GM18505 (cell line): ENCODE data around the gene FOXJ3.

Source experiments
- ATAC-seq: cut with Tn5 transposase; IDR thresholded peaks from one replicate; pipeline ENCODE4 v1.9.1; 2021; ENCODE audit not compliant: unreplicated experiment
- POLR2A ChIP-seq: IDR thresholded peaks from 4 replicates; pipeline ENCODE4 v1.6.1; 2011; ENCODE audit warnings: borderline replicate concordance; ENCODE audit not compliant: insufficient read depth, insufficient read length; ENCODE audit errors: extremely low read depth

FOXJ3 gene

DNA sequence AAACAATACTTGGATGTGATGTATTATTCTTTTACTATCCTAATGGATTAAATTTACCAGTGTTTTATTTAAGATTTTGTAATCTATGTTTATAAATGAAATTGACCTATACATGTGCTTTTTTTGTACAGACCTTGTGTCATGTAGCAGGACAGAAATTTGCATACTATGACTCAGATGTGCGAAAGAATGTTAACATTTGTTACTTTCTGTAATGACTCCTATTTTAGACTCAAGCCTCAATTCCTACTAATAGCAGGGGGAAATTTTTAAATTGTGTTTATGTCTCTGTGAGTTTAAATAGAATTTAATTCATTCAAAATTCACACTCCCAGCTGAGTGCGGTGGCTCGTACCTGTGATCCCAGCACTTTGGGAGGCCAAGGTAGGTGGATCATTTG is 23.8 kb upstream of the FOXJ3 start:
- no peak for ATAC-seq
- no peak for TF ChIP-seq POLR2A

DNA sequence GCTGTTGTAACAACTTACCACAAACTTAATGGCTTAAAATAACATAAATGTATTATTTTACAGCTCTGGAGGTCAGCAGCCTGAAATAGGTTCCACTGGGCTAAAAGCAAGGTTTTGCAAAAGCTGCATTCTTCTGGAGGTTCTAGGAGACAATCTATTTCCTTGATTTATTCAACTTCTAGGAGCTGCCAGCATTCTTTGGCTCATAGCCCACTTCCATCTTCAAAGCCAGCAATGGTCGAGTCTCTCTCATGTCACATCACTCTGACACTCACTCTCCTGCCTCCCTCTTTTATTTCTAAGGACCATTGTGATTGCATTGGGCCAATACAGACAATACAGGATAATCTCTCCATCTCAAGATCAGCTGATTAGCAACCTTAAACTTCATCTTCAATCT is 15.1 kb upstream of the FOXJ3 start:
- ATAC-seq = no peak
- no peak for TF ChIP-seq POLR2A

DNA sequence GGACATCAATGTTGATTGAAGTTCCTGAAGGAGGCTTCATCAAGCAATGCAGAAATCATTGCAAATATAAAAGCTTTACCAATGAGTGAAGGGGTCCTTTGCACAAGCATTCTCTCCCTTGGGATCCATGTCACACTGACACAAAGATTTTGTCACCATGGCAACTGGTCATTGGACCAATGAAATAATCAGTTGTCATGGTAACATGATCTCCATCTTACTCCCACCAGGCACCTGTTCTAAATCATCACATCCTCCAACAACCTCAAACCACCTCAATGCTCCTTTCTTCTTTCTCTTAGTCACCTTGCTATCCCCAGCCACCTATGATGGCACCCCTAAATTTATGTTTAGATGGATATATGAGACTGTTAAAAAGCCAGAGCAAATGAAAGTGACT is 13.5 kb upstream of the FOXJ3 start:
- no peak for ATAC-seq
- no peak for TF ChIP-seq POLR2A

DNA sequence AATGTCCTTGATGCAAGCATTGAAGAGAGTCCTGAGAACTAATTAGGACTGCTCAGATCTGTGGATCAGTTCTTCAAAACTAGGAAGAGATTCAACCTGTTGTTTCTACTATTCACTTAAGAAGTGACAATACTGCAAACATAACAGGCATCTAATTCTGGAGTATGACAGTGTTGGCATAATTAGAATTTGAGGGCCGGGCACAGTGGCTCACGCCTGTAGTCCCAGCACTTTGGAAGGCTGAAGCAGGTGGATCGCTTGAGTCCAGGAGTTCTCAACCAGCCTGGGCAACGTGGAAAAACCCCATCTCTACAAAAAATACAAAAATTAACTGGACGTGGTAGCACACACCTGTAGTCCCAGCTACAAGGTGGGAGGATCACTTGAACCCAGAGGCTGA is 8.0 kb upstream of the FOXJ3 start:
- ATAC-seq = no peak
- no peak for TF ChIP-seq POLR2A

DNA sequence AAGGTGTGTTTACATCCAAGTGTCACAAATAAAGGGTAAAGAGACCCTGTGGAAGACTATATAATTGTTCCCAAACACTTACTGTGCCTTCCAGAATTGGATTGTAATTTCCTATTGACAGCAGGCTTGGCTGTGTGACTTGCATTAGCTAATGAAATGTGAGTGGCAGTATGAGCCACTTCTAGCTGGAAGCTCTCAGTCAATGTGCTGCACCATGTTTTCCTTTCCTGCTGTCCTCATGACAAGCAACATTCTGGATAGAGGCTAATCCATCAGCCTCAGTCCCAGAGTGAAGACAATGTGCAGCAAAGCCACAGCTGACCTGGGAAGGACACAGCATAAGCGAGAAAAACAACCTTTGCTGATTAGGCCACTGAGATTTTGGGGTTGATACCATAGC is 5.9 kb upstream of the FOXJ3 start:
- no peak for TF ChIP-seq POLR2A
- no peak for ATAC-seq

DNA sequence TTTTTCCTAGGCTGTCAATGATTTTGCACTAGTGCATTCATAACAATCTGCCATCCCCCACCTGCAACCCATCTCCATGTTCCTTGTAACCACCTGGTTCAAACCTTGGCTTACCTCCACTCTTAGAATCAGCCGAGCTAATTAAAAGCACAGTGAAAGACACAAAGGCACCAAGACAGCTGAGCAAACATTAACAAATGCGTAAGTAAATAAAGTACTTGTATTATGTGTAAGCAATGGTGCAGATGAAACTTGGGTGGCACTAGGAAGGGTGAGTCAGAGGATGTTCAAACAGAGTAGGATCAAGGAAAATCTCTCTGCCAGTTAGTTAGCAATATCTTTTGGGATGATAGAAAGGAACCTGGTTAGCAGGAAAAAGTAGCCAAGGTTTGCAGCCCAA is 5.1 kb upstream of the FOXJ3 start:
- TF ChIP-seq POLR2A = no peak
- ATAC-seq = no peak

DNA sequence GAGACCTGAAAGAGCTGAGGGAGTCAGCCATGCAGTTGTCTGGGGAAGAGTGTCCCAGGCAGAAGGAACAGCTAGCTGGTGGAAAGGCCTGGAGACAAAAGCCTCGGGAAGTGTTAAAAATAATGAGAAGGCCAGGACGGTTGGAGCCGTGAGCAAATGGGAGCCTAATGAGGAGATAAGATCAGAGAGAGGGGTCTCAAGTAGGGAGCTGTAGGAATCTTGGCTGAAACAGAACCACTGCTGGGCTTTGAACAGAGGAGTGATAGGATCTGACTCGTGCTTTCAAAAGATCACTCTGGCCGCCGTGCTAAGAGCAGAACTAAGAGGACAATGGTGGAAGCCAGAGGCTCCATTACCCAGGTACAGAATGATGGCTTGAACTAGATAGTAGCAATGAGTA is 1.9 kb upstream of the FOXJ3 start:
- no peak for TF ChIP-seq POLR2A
- no peak for ATAC-seq

DNA sequence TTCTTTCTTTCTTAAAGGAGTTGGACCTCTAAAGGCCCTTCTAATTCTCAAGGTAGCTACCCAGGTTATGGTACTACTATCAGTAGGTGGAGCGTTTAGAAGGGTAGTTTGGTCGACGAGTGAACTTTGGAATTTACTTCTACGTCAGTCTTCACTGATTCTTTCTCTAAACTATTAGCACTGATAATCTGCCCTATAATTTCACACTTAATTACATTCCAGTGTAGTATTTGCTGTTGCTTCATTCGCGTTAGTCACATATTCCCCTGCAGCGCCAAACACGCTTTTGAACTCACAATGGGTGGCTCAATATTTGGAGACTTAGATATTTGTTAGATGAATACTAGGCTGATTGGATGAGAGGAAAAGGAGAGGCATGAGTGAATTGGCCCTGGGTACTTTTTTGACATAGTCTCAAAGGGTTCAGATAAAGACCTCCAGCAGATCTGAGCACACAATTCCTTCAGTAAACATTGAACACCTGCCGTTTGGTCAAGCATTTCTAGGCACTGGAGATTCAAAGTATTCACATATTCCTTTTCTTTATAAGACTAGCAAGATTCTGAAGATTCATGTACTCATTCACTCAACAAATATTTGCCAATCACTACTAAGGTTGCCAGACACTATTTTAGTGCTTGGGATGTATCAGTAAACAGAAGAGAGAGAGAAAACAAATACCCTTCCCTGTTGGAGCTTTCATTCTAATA is 929 bp upstream of the FOXJ3 start:
- ATAC-seq = no peak
- TF ChIP-seq POLR2A = no peak

DNA sequence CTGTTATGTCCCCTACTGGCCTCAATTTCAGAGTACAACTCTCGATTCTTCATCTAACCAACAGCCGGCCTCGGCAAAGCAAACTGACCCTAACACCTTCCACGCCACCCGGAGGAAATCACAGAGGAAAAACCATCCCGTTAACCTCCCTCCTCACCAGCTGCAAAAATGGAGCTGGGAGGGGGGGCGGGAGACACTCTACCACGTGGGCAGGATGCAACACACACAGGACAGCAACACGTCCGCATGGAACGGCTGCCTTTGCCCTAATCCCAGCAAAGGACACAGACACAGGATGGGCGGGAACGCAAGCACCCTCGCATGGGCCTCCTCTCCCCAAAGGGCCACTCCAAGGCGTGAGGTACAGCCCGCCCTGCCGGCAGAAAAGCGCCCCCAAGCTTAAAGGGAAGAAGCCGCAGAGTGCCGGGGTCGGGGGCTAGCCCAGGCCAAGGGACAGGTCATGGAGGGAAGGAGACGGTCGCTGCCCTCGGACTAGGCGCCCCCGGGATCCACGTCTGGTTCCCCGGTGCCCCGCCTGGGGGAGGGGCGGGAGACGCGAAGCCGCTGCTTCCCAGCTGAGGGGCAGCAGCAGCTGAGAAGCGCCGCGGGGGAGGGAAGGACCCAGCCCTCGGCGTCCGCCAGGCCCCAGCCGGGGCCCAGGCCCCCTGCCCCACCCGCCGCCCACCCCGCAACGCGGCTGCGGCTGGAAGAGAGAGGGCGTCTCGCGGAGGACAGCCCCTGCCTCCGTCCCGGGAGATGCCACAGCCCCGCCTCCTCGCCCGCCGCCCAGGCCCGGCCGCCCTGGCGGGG is 590 bp downstream of the FOXJ3 start:
- ATAC-seq = peak; percentile 48
- TF ChIP-seq POLR2A = no peak

DNA sequence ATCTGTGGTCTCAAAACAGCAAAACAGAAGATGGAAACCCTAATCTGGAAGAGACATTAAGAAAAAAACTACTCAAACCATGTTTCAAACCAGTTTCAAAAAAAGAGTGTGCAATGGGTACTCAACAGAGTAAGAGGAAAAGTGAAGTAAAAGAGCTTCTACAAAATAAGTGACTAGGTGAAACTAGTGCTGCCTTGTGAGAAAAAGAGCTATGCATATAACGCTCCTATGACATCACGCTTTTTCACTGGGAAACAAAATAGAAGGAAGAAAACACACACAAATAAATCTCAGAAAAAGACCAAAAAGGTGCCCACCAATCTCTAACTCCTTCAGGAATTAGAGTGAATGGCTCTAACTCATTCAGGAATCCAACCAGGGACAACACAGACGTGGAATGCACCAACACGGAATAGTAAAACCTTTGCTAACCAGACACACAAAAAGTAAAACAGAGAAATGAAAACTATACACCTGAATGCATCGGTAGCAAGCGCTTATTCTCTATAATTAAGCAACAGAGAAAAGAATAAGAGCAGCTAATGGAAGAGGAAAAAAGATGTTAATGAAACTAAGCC is 1.3 kb downstream of the FOXJ3 start:
- peak; percentile 2 for ATAC-seq
- no peak for TF ChIP-seq POLR2A

DNA sequence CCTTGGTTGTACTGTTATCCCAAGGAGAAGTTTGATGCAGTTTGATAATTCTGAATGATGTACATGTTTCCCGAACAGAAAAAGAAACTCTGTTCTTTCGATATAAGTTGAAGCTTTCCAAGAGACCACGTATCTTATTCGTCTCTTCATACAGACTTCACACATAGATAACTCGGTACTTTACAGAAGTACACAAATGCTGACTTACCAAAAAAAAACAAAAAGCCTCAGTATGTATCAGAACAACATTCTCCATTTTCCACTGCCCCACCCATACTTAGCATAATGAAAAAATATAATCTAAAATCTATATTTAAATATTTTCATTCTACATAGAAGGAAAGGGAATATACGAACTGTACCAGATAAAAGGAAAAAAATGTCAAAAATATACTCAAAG is 2.2 kb downstream of the FOXJ3 start:
- TF ChIP-seq POLR2A = no peak
- no peak for ATAC-seq

DNA sequence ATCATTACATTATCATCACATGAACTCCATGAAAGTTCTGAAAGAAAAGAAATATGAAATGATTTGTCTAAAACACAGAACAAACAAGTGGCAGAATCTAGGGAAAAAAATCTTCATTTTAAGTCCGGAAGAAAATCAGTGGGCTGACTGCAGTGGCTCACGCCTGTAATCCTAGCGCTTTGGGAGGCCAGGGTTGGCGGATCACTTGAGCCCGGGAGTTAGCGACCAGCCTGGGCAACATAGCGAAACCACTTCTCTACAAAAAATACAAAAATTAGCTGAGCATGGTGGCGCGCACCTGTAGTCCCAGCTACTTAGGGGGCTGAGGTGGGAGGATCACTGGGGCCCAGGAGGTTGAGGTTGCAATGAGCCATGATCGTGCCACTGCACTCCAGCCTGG is 4.8 kb downstream of the FOXJ3 start:
- TF ChIP-seq POLR2A = no peak
- ATAC-seq = no peak

DNA sequence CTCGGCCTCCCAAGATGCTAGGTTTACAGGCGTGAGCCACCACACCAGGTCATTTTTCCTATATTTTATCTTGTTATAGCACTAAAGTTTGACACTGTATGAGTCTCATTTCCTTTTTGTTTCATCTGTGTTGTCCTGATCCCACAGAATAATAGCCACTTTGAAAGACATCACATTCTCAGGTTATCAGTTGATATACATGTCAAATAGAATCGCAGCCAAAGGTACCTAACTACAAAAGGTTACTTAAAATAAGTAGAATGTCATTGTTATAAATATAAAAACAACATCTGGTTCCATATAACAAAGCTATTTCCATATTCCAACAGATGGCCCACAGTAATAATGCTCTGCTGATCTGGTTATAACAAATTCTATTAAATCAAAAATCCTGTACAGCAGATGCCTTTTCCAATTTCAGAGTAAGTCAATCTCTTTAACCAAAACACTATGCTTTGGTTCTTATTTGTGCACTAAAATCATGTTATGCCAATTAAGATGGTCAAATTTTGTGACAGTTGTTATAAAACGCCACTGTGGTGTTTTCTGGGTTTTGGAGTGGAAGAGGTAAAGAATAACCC is 6.0 kb downstream of the FOXJ3 start:
- no peak for ATAC-seq
- TF ChIP-seq POLR2A = no peak

DNA sequence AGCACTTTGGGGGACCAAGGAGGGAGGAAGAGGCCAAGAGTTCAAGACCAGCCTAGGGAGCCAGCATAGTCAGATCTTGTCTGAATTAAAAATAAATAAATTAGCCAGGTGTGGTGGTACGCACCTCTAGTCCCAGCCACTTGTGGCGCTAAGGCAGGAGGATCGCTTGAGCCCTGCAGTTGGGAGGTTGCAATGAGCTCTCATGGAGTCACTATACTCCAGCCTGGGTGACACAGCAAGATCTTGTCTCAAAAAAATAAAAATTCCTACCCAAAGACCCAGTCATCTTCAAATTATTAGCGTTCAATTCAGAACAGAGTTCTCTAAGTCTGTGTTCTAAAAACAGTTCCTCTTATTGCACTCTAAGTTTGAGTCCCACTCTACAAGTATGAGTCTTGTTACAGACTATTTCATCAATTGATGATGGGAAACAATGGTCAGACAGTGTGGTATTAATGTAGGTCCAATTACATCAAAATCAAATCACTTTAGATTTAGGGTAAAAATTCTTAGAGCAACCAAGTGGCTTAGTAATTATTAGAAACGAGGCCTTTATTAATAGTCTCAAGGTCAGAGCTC is 6.9 kb downstream of the FOXJ3 start:
- no peak for ATAC-seq
- no peak for TF ChIP-seq POLR2A

DNA sequence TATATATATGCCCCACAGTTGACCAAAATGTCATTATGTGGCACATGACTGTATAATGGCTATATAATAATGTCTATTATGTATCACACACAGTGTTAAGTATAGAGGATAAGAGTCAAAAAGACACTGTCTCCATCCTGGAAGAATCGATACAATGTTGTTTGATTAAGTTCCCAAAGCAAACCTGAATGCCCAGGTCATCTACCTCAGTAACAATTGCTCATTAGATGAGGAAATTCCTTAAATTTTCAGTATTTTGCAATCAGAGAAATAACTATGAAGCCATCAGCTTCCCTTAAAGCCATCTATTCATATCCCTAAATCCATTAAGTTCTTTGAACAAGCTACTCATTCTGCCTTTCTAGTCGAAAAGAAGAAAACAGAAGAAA is 10.0 kb downstream of the FOXJ3 start:
- no peak for ATAC-seq
- TF ChIP-seq POLR2A = no peak
